ENCODE results near the gene CBLC.

- TF ChIP-seq POLR2A (IDR thresholded peaks at IDR 0.05) (no peak), CTCF (IDR thresholded peaks at IDR 0.05) (no peak)
Observed at GRCh38 chr19:44754750-44755080, 23.0 kb upstream of the CBLC start.
